Subcutaneous abdominal adipose tissue (tissue), 5 donors: ENCODE measurements around the gene PTCD2.

Experiments
- H3K27ac ChIP-seq: one replicate; pipeline ENCODE4 v1.7.0; 2013; ENCODE audit warnings: low read depth, mild to moderate bottlenecking, inconsistent platforms, low read length, moderate library complexity
- H3K27me3 ChIP-seq, 5 donors: one replicate each; pipeline ENCODE4 v1.7.0; 2013; ENCODE audit warnings: low read length in 5 of 5, inconsistent platforms in 1 of 5; ENCODE audit not compliant: control insufficient read depth in 5 of 5, insufficient read depth in 4 of 5
- H3K36me3 ChIP-seq, 5 donors: one replicate each; pipeline ENCODE4 v1.7.0; 2013; ENCODE audit warnings: low read length in 5 of 5; ENCODE audit not compliant: control insufficient read depth in 5 of 5, insufficient read depth in 5 of 5
- H3K4me1 ChIP-seq, 5 donors: one replicate each; pipeline ENCODE4 v1.7.0; 2013; ENCODE audit warnings: low read length in 5 of 5, mild to moderate bottlenecking in 3 of 5, moderate library complexity in 1 of 5; ENCODE audit not compliant: control insufficient read depth in 5 of 5, insufficient read depth in 5 of 5
- H3K4me3 ChIP-seq, 5 donors: one replicate each; pipeline ENCODE4 v1.7.0; 2013; ENCODE audit warnings: low read length in 5 of 5, low read depth in 1 of 5
- H3K9ac ChIP-seq, 5 donors: one replicate each; pipeline ENCODE4 v1.7.0; 2013; ENCODE audit warnings: low read length in 5 of 5, mild to moderate bottlenecking in 4 of 5, moderate library complexity in 3 of 5
- H3K9me3 ChIP-seq, 5 donors: one replicate each; pipeline ENCODE4 v1.7.0; 2013; ENCODE audit warnings: low read length in 5 of 5; ENCODE audit not compliant: control insufficient read depth in 5 of 5
- donor health status: healthy.
- donor health status: healthy.
- donor health status: healthy.
- donor health status: healthy.
- donor health status: healthy.

The PTCD2 gene, protein sequence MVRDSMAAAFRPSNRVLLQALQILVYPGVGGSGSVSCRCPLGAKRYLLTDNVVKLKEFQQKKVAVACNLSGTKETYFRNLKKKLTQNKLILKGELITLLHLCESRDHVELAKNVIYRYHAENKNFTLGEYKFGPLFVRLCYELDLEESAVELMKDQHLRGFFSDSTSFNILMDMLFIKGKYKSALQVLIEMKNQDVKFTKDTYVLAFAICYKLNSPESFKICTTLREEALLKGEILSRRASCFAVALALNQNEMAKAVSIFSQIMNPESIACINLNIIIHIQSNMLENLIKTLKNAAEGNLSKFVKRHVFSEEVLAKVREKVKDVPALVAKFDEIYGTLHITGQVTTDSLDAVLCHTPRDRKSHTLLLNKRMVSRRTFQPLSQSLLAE

GRCh38 chr5:72319976-72320752, at the start of gene PTCD2, which contains the start of gene MRPS27:
Gene PTCD2 (plus strand): TSS chr5:72320373. CDS start chr5:72320383, 10 bp downstream.
Gene MRPS27 (minus strand): TSS chr5:72320240. CDS start chr5:72320221, 19 bp downstream.
- peak within 1 kb of the TSS; percentile 40 for H3K27ac ChIP-seq
- peaks cover 0 to 20% (median 18%) of the 10 kb centered on the region in 5 donors for H3K4me1 ChIP-seq
- peak within 1 kb of the TSS; percentile 0 to 92 (median 74) for H3K9ac ChIP-seq
- H3K9me3 ChIP-seq: no peaks in the 10 kb centered on the region
- peaks cover 9 to 18% (median 14%) of the 10 kb centered on the region in 5 donors for H3K36me3 ChIP-seq
- no peaks in the 10 kb centered on the region for H3K27me3 ChIP-seq
- peak within 1 kb of the TSS; percentile 74 to 99 (median 93) for H3K4me3 ChIP-seq

- Histone ChIP-seq H3K27me3 (no peaks in the 10 kb centered on the region), H3K27ac (no peak overlapping the region), H3K9me3 (no peaks in the 10 kb centered on the region), H3K4me3 (no peak overlapping the region), H3K4me1 (peaks cover 0 to 13% (median 9%) of the 10 kb centered on the region in 5 donors), H3K9ac (no peak overlapping the region), H3K36me3 (peaks cover 0 to 2% (median 0%) of the 10 kb centered on the region in 5 donors)
These were observed 48.5 kb upstream of the PTCD2 start for GRCh38 chr5:72271702-72272101.

- no peaks in the 10 kb centered on the region for H3K9me3 ChIP-seq
These were observed 47.8 kb upstream of the PTCD2 start for GRCh38 chr5:72272398-72272797.

GRCh38 chr5:72273547-72273946, 46.6 kb upstream of the PTCD2 start:
- Histone ChIP-seq H3K9me3 (no peaks in the 10 kb centered on the region), H3K27me3 (no peaks in the 10 kb centered on the region), H3K9ac (no peak overlapping the region), H3K4me1 (peaks cover 0 to 10% (median 7%) of the 10 kb centered on the region in 5 donors), H3K27ac (no peak overlapping the region), H3K4me3 (no peak overlapping the region), H3K36me3 (peaks cover 0 to 2% (median 0%) of the 10 kb centered on the region in 5 donors)

More at GRCh38 chr5:72272398-72272797, 47.8 kb upstream of the PTCD2 start:
- Histone ChIP-seq H3K9ac (no peak overlapping the region), H3K27ac (no peak overlapping the region), H3K27me3 (no peaks in the 10 kb centered on the region), H3K4me3 (no peak overlapping the region), H3K4me1 (peaks cover 0 to 13% (median 9%) of the 10 kb centered on the region in 5 donors), H3K36me3 (peaks cover 0 to 2% (median 0%) of the 10 kb centered on the region in 5 donors)

GRCh38 chr5:72276219-72276752, 43.9 kb upstream of the PTCD2 start:
- H3K27ac ChIP-seq: no peak overlapping the region
- no peak overlapping the region for H3K4me3 ChIP-seq
- peaks cover 0 to 2% (median 0%) of the 10 kb centered on the region in 5 donors for H3K36me3 ChIP-seq
- no peaks in the 10 kb centered on the region for H3K27me3 ChIP-seq
- H3K9me3 ChIP-seq: no peaks in the 10 kb centered on the region
- peaks cover 0 to 19% (median 13%) of the 10 kb centered on the region in 5 donors for H3K4me1 ChIP-seq
- no peak overlapping the region for H3K9ac ChIP-seq

DNA sequence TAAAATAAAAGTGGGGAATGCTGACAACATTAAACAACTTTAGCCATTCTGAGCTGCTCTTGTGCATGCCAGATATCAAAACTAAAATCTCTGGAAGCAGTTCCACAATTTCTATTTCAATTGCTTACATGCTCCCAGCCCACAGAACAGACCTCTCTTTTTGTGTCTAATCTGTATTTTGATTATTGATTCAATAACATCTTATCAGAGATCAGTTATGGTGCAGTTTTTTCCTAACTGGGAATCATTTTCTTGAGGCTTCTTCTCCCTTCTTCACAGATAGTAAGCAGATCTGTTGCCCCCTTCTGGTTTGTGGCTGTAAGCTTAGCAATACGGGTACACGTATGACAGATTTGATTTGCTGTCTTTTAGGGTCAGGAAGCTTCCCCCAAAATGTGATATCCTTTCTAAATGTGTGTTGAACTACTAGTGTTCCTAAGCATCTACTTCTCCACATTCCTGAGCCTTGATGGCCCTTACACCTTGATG, 39.5 kb upstream of the PTCD2 start:
- no peaks in the 10 kb centered on the region for H3K9me3 ChIP-seq
- peaks cover 2 to 44% (median 28%) of the 10 kb centered on the region in 5 donors for H3K4me1 ChIP-seq
- H3K9ac ChIP-seq: peak overlapping the region in 1 of 5 donors; percentile 30
- H3K27me3 ChIP-seq: no peaks in the 10 kb centered on the region
- H3K27ac ChIP-seq: peak overlapping the region; percentile 90
- no peak overlapping the region for H3K4me3 ChIP-seq
- H3K36me3 ChIP-seq: peaks cover 0 to 2% (median 0%) of the 10 kb centered on the region in 5 donors

DNA sequence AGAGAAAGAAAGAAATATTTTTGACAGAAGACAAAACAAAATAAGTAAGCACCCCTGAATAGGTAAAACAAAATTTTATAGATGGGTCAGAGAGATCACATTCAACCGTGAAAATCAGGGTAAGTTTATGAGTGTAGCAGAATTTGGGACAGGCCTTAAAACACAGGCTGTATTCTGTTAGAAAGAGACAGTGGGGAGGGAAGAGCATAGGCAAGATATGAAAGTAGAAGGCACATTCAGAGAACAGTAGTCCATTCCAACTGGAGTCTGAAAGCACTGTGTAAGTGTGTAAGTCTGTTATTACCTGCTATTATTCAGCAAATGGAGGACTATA, 38.8 kb upstream of the PTCD2 start:
- peak overlapping the region in 3 of 5 donors; percentile 19 to 36 (median 30) for H3K9ac ChIP-seq
- H3K4me1 ChIP-seq: peaks cover 2 to 44% (median 28%) of the 10 kb centered on the region in 5 donors
- H3K27ac ChIP-seq: peak overlapping the region; percentile 90
- no peak overlapping the region for H3K4me3 ChIP-seq
- no peaks in the 10 kb centered on the region for H3K9me3 ChIP-seq
- H3K36me3 ChIP-seq: no peaks in the 10 kb centered on the region
- no peaks in the 10 kb centered on the region for H3K27me3 ChIP-seq

- H3K9me3 ChIP-seq: no peaks in the 10 kb centered on the region
- peak overlapping the region in 3 of 5 donors; percentile 19 to 77 (median 48) for H3K9ac ChIP-seq
- no peaks in the 10 kb centered on the region for H3K27me3 ChIP-seq
- H3K36me3 ChIP-seq: no peaks in the 10 kb centered on the region
- no peak overlapping the region for H3K4me3 ChIP-seq
- H3K4me1 ChIP-seq: peaks cover 2 to 44% (median 28%) of the 10 kb centered on the region in 5 donors
- H3K27ac ChIP-seq: peak overlapping the region; percentile 90
These were observed 38.2 kb upstream of the PTCD2 start for GRCh38 chr5:72281764-72282499.

DNA sequence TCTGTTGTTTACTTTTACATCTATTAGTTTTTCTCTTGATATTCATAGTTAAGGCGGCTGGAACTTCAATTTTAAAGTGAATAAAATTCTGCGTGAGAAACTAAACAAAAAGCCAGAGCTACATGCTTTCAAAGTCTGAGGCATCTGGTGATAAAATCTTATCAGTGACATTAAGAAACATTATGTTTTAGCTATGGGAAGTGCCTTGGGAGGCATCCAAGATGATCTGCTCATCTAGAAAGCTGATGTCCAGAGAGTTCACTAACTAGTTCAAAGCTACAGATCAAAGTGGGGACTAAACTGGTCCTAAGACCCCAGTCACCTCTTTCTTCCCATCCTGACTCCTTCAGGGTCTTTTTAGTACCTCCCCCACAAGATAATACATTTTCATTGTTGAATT, 37.3 kb upstream of the PTCD2 start:
- Histone ChIP-seq H3K4me3 (no peak overlapping the region), H3K27ac (peak overlapping the region; percentile 90), H3K27me3 (no peaks in the 10 kb centered on the region), H3K9me3 (no peaks in the 10 kb centered on the region), H3K4me1 (peaks cover 2 to 44% (median 28%) of the 10 kb centered on the region in 5 donors), H3K9ac (peak overlapping the region in 2 of 5 donors; percentile 48 to 77), H3K36me3 (peaks cover 0 to 3% (median 0%) of the 10 kb centered on the region in 5 donors)
